GM19438 (cell line): Measurements from ENCODE around the gene RPS24.

ENCODE experiments used
- ATAC-seq: cut with Tn5 transposase; IDR thresholded peaks from one replicate; pipeline ENCODE4 v1.9.1; 2021; ENCODE audit warnings: low read depth; ENCODE audit not compliant: unreplicated experiment

RPS24 gene

GRCh38 chr10:78025685-78026364, 7.8 kb upstream of the RPS24 start:
- ATAC-seq = no peak

GRCh38 chr10:78028438-78029268, 5.0 kb upstream of the RPS24 start:
- ATAC-seq = peak; percentile 5

GRCh38 chr10:78029269-78030226, 4.1 kb upstream of the RPS24 start, which contains the start of gene POLR3A:
TSS of gene POLR3A (minus strand) at chr10:78029515. CDS start at chr10:78029407, 108 bp downstream.
- ATAC-seq = peak; percentile 69

GRCh38 chr10:78033387-78033636, 351 bp upstream of the RPS24 start:
- no peak for ATAC-seq

- no peak for ATAC-seq
Measured at GRCh38 chr10:78035025-78035424, 1.4 kb downstream of the RPS24 start.

- ATAC-seq = no peak
Measured at GRCh38 chr10:78035437-78035836, 1.8 kb downstream of the RPS24 start.

GRCh38 chr10:78035933-78036583, 2.4 kb downstream of the RPS24 start:
- no peak for ATAC-seq

GRCh38 chr10:78038105-78038504, 4.4 kb downstream of the RPS24 start:
- ATAC-seq = no peak

GRCh38 chr10:78038791-78039547, 5.3 kb downstream of the RPS24 start:
- no peak for ATAC-seq

GRCh38 chr10:78039743-78040142, 6.1 kb downstream of the RPS24 start:
- ATAC-seq = no peak

GRCh38 chr10:78041170-78042057, 7.8 kb downstream of the RPS24 start:
- no peak for ATAC-seq

- ATAC-seq = no peak
Measured at GRCh38 chr10:78042058-78042751, 8.5 kb downstream of the RPS24 start.

GRCh38 chr10:78042752-78043104, 9.1 kb downstream of the RPS24 start:
- ATAC-seq = no peak

- no peak for ATAC-seq
Measured at GRCh38 chr10:78044179-78044578, 10.5 kb downstream of the RPS24 start.

GRCh38 chr10:78044699-78045098, 11.0 kb downstream of the RPS24 start:
- no peak for ATAC-seq

- peak; percentile 43 for ATAC-seq
Measured at GRCh38 chr10:78045237-78045636, 11.6 kb downstream of the RPS24 start.

GRCh38 chr10:78045856-78046255, 12.2 kb downstream of the RPS24 start:
- no peak for ATAC-seq

GRCh38 chr10:78046711-78047269, 13.1 kb downstream of the RPS24 start:
- no peak for ATAC-seq
